WERI-Rb-1 (cell line): ENCODE measurements around the gene RPLP2.

Experiments
- DNase-seq: peaks from one replicate; pipeline ENCODE4 v3.0.0-alpha.2; 2020
- H3K27ac ChIP-seq: fragments of 250-450 bp; sonication (Bioruptor Pico); 2 replicates; pipeline ENCODE4 v1.5.1; 2020; ENCODE audit warnings: mild to moderate bottlenecking, moderate library complexity
- H3K27me3 ChIP-seq: fragments of 250-450 bp; sonication (Bioruptor Pico); 2 replicates; pipeline ENCODE4 v1.5.1; 2021; ENCODE audit warnings: mild to moderate bottlenecking, low read depth, moderate library complexity; ENCODE audit not compliant: insufficient read depth, severe bottlenecking
- H3K36me3 ChIP-seq: fragments of 250-450 bp; sonication (Bioruptor Pico); 2 replicates; pipeline ENCODE4 v1.5.1; 2020; ENCODE audit warnings: mild to moderate bottlenecking, moderate library complexity
- H3K4me3 ChIP-seq: 2 replicates; pipeline ENCODE4 v1.5.1; 2011; ENCODE audit warnings: low read depth, mild to moderate bottlenecking, control low read depth, low read length
- H3K9me3 ChIP-seq: fragments of 250-450 bp; sonication (Bioruptor Pico); 2 replicates; pipeline ENCODE4 v1.5.1; 2021; ENCODE audit warnings: mild to moderate bottlenecking, moderate library complexity; ENCODE audit not compliant: severe bottlenecking
- CTCF ChIP-seq: IDR thresholded peaks from 2 replicates; pipeline ENCODE4 v1.5.1; 2011; ENCODE audit warnings: low read depth, mild to moderate bottlenecking, control low read depth, inconsistent platforms, low read length

The RPLP2 gene

GRCh38 chr11:829847-830294 lies 20.1 kb downstream of the RPLP2 start:
- Histone ChIP-seq H3K4me3 (peak overlapping the region; percentile 19), H3K9me3 (no peaks in the 10 kb centered on the region), H3K36me3 (peaks cover 19% of the 10 kb centered on the region), H3K27ac (peak overlapping the region; percentile 97), H3K27me3 (no peaks in the 10 kb centered on the region)
- no peak for DNase-seq
- no peak for TF ChIP-seq CTCF

- TF ChIP-seq CTCF = no peak
- Histone ChIP-seq H3K4me3 (peak overlapping the region; percentile 51), H3K36me3 (peaks cover 20% of the 10 kb centered on the region), H3K27me3 (no peaks in the 10 kb centered on the region), H3K9me3 (no peaks in the 10 kb centered on the region), H3K27ac (peak overlapping the region; percentile 97)
- DNase-seq = peak; percentile 87
Observed at GRCh38 chr11:830295-831117, 20.7 kb downstream of the RPLP2 start.

- Histone ChIP-seq H3K4me3 (peak overlapping the region; percentile 51), H3K9me3 (no peaks in the 10 kb centered on the region), H3K27me3 (no peaks in the 10 kb centered on the region), H3K36me3 (peaks cover 26% of the 10 kb centered on the region), H3K27ac (peak overlapping the region; percentile 80; the same call in 1 of the 2 replicates)
- no peak for DNase-seq
- TF ChIP-seq CTCF = no peak
Observed at GRCh38 chr11:831118-831864, 21.5 kb downstream of the RPLP2 start.

- no peaks in the 10 kb centered on the region for H3K27me3 ChIP-seq
- H3K36me3 ChIP-seq = peaks cover 33% of the 10 kb centered on the region
- H3K27ac ChIP-seq = peak overlapping the region; percentile 80
- no peak for TF ChIP-seq CTCF
- H3K4me3 ChIP-seq = peak overlapping the region; percentile 52
- DNase-seq = no peak
- no peaks in the 10 kb centered on the region for H3K9me3 ChIP-seq
Observed at GRCh38 chr11:831961-832528, 22.3 kb downstream of the RPLP2 start.

GRCh38 chr11:832529-833113 lies 22.9 kb downstream of the RPLP2 start, which contains the start of gene CD151:
CD151 (plus strand) TSS chr11:832952; CDS start chr11:836070, 3,118 bp downstream.
- Histone ChIP-seq H3K36me3 (peaks cover 39% of the 10 kb centered on the region), H3K4me3 (peak within 1 kb of the TSS; percentile 52), H3K9me3 (no peaks in the 10 kb centered on the region), H3K27ac (peak within 1 kb of the TSS; percentile 96), H3K27me3 (no peaks in the 10 kb centered on the region)
- no peak for TF ChIP-seq CTCF
- DNase-seq = peak; percentile 65
